IPS DF 4.7 (cell line): ENCODE measurements around the gene NFYB.
"Not testable (repeated sequence)": the region's sequence is repeated elsewhere in the genome, so short reads cannot be mapped to it uniquely, and the experiment has no call there.

ENCODE experiments used
- DNase-seq: peaks from one replicate; pipeline ENCODE4 v3.0.0-alpha.2; 2013; ENCODE audit warnings: low spot score; ENCODE audit errors: extremely low read depth

NFYB gene

GRCh38 chr12:104163028-104163427 is 25.0 kb upstream of the NFYB start:
- DNase-seq: not testable (repeated sequence)

- DNase-seq: no peak
Measured at GRCh38 chr12:104155711-104156555, 17.9 kb upstream of the NFYB start.

DNA sequence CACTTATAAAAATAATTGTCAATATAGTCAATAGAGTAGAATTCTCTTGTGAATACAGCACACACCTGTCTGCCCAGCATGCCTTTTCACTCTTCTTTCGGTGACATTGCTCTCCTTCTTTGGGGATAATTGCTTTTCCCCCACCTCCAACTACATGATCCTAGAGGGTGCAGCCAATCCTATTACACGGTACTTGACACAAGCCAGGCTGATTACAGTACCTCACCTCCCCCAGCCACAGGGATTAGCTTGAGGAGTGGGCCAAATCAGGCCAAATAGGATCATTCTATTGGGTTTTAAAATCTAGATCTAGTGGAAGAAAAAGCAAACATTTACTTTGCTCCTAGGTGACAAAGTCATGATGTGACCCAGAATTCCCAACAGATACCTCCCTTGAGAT is 16.8 kb upstream of the NFYB start:
- no peak for DNase-seq

GRCh38 chr12:104154286-104154685 is 16.3 kb upstream of the NFYB start:
- no peak for DNase-seq

GRCh38 chr12:104152685-104153241 is 14.8 kb upstream of the NFYB start:
- no peak for DNase-seq

GRCh38 chr12:104150416-104150815 is 12.4 kb upstream of the NFYB start:
- no peak for DNase-seq

DNA sequence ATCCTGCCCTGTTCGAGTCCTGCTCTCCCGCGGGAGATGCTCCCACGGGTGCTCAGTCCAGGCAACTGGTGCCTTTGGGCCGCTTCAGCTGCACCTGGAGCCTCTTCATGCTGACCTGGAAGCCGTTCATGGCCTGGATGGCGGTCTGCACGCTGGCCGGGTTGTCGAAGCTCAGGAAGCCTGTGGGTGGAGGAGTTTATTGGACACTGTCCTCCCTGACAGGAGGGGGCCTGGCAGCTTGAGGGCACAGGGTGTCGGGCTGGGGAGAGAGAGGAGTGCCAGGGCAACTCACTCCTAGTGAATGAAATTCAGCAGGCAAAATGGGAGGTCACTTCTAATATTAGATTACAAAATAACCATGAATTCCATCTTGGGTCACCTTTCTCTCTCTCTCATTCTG is 9.3 kb upstream of the NFYB start:
- no peak for DNase-seq

GRCh38 chr12:104143918-104144317 is 5.9 kb upstream of the NFYB start:
- no peak for DNase-seq

GRCh38 chr12:104143002-104143401 is 5.0 kb upstream of the NFYB start:
- no peak for DNase-seq

DNA sequence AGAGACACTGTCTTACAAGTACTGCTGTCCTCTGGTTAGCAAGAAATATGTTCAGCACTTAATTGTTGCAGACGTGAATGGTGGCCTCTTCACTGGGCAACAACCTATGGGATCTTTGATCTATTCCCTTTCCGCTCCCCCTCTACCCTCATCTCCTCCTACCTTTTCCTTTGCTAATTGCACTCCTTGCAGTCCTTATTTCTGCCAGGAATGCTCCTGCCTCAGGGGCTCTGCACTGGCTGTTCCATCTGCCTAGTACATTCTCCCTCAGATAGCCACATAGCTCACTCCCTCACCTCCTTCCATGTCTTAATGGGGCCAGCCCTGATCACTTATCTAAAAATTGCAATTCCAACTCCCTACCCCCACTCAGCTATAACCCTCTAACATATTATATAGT is 4.5 kb upstream of the NFYB start:
- no peak for DNase-seq

DNA sequence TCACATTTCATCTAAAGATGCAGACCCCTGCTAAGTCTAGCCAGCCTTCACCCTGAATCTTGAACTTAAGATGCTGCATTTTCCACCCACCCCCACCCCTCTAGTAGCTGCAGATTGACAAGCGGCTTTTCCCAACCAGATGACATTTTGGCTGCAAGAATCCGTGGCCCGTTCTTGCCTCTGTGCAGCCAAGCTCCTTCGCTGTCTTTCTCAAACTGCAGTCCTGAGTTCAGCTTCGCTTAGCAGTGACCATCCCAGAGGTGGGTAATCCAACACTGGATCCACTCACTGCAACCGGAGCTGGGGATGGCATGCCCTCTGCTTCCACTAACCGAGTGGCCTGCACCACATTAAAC is 765 bp upstream of the NFYB start:
- DNase-seq: no peak

- no peak for DNase-seq
Measured at GRCh38 chr12:104137001-104137901, 759 bp downstream of the NFYB start.

DNA sequence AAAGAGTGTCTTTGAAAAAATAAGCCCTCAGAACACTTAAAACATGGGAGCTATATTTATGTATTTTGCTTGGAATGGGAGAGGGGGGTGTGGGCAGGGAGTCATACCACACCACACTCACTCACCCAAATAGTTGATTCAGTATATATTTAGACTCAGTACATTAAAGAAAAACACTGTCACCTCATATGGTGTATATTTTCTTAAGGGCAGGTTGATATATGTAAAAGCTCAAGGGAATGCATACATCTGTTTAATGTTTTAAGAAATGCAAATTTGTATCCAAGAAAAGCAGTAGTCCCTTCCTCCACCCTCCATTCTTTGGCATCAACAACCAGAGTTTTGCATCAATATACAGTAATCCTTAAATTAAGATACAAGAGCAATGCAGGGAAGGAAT is 1.4 kb downstream of the NFYB start:
- DNase-seq: no peak

DNA sequence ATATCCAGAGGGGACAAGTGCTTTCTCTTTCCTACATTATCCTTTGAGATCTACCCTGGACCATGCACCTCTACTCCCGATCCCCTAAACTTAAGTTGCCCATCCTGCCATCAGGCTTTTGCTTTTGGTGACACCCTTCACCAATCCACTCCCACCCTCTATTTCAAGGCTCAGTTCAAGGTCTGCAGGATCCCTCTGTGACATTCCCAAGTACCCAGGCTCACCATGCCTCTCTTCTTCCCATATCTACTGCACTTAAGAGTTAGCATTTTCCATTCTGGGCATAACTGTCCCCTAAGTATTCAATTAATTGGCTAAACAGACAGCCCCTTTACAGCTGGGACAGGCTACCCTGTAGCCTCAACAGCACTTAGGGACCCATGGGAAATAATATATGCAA is 3.1 kb downstream of the NFYB start:
- no peak for DNase-seq

GRCh38 chr12:104133866-104134265 is 4.1 kb downstream of the NFYB start:
- no peak for DNase-seq

DNA sequence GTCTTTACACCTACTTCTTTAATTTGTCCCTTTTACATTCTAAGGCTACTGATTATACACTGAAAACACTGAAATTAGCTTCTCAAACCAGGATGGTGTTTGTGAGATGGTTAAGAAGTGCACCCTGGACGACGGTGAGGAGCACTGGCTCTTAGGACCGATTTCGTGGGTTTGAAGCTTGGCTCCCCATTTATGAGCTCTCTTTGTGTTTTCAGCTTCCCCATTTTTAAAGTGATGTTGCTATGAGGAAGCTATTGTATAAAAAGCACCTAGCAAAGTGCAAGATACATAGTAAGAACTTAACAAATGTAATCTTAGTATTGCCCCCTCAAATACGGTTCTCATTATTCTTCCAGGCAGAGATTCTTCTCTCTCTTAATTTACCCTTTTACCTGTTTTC is 4.7 kb downstream of the NFYB start:
- DNase-seq: no peak

DNA sequence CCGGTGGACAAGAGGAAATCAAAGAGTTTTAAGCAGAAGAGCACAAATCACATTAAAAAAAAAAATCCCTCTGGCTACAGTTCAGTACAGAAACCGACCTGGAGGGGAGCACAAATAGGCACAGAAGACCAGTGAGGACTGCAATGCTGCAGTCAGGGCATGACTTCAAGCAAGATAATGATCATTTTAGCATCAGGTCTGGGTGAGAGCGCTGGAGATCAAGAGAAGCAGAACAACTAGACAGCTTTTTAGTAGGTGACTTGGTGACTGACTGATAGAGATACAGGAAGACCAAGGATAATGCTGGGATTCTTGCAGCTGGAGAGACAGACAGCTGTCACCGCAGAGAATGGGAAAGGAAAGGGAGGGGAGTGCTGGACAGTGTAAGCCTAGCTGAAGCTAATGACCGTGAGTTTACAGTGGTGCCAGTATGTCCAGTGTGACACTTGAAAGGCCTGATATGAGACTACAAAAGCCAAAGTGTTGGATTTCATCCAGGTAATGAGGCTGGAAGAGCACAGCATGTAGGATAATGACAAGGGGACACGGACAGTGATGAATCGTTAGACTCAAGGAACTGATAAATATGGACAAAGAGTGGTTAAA is 5.6 kb downstream of the NFYB start:
- DNase-seq: no peak

- DNase-seq: no peak
Measured at GRCh38 chr12:104131609-104132008, 6.4 kb downstream of the NFYB start.

- DNase-seq: no peak
Measured at GRCh38 chr12:104130760-104131159, 7.2 kb downstream of the NFYB start.

- DNase-seq: no peak
Measured at GRCh38 chr12:104126548-104126947, 11.5 kb downstream of the NFYB start.

GRCh38 chr12:104122298-104122697 is 15.7 kb downstream of the NFYB start:
- DNase-seq: no peak

GRCh38 chr12:104121001-104121400 is 17.0 kb downstream of the NFYB start:
- DNase-seq: no peak
